Measurements from ENCODE around the gene TOX3.

TOX3 gene

GRCh38 chr16:52451971-52452421 lies 94.9 kb downstream of the TOX3 start:
- TF ChIP-seq EGR1 (IDR thresholded peaks at IDR 0.05) (no peak), MAX (IDR thresholded peaks at IDR 0.05) (no peak), FOXM1 (IDR thresholded peaks at IDR 0.05; ENCODE audit: borderline replicate concordance, low read depth) (no peak), CEBPB (IDR thresholded peaks at IDR 0.05) (no peak), TAF1 (IDR thresholded peaks at IDR 0.05; ENCODE audit: low read depth) (no peak), CREB1 (IDR thresholded peaks at IDR 0.05; ENCODE audit: low read depth) (no peak), ZBTB7A (IDR thresholded peaks at IDR 0.05; ENCODE audit: low read depth) (no peak), TEAD4 (IDR thresholded peaks at IDR 0.05) (no peak), REST (IDR thresholded peaks at IDR 0.05; ENCODE audit: low read depth) (no peak), NFIC (IDR thresholded peaks at IDR 0.05) (no peak), RAD21 (IDR thresholded peaks at IDR 0.05; ENCODE audit: low read depth) (no peak), EP300 (IDR thresholded peaks at IDR 0.05; ENCODE audit: borderline replicate concordance) (no peak), YY1 (IDR thresholded peaks at IDR 0.05; ENCODE audit: low read depth) (no peak), USF1 (IDR thresholded peaks at IDR 0.05) (no peak), TCF12 (IDR thresholded peaks at IDR 0.05; ENCODE audit: low read depth) (no peak)

- TF ChIP-seq USF1 (IDR thresholded peaks at IDR 0.05): no peak
- no peak for TF ChIP-seq RAD21 (IDR thresholded peaks at IDR 0.05; ENCODE audit: low read depth)
- no peak for TF ChIP-seq EP300 (IDR thresholded peaks at IDR 0.05; ENCODE audit: borderline replicate concordance)
- no peak for TF ChIP-seq MAX (IDR thresholded peaks at IDR 0.05)
- no peak for TF ChIP-seq TCF12 (IDR thresholded peaks at IDR 0.05; ENCODE audit: low read depth)
- TF ChIP-seq TAF1 (IDR thresholded peaks at IDR 0.05; ENCODE audit: low read depth): no peak
- no peak for TF ChIP-seq YY1 (IDR thresholded peaks at IDR 0.05; ENCODE audit: low read depth)
- no peak for TF ChIP-seq CREB1 (IDR thresholded peaks at IDR 0.05; ENCODE audit: low read depth)
- no peak for TF ChIP-seq EGR1 (IDR thresholded peaks at IDR 0.05)
- TF ChIP-seq CEBPB (IDR thresholded peaks at IDR 0.05): no peak
- no peak for TF ChIP-seq TEAD4 (IDR thresholded peaks at IDR 0.05)
- no peak for TF ChIP-seq REST (IDR thresholded peaks at IDR 0.05; ENCODE audit: low read depth)
- TF ChIP-seq FOXM1 (IDR thresholded peaks at IDR 0.05; ENCODE audit: borderline replicate concordance, low read depth): no peak
- no peak for TF ChIP-seq NFIC (IDR thresholded peaks at IDR 0.05)
- no peak for TF ChIP-seq ZBTB7A (IDR thresholded peaks at IDR 0.05; ENCODE audit: low read depth)
These were observed 96.0 kb downstream of the TOX3 start for GRCh38 chr16:52450916-52451315.

GRCh38 chr16:52450241-52450640 lies 96.7 kb downstream of the TOX3 start:
- no peak for TF ChIP-seq MAX (IDR thresholded peaks at IDR 0.05)
- TF ChIP-seq TCF12 (IDR thresholded peaks at IDR 0.05; ENCODE audit: low read depth): no peak
- TF ChIP-seq ZBTB7A (IDR thresholded peaks at IDR 0.05; ENCODE audit: low read depth): no peak
- no peak for TF ChIP-seq RAD21 (IDR thresholded peaks at IDR 0.05; ENCODE audit: low read depth)
- no peak for TF ChIP-seq EP300 (IDR thresholded peaks at IDR 0.05; ENCODE audit: borderline replicate concordance)
- TF ChIP-seq EGR1 (IDR thresholded peaks at IDR 0.05): no peak
- no peak for TF ChIP-seq CREB1 (IDR thresholded peaks at IDR 0.05; ENCODE audit: low read depth)
- TF ChIP-seq NFIC (IDR thresholded peaks at IDR 0.05): no peak
- no peak for TF ChIP-seq TEAD4 (IDR thresholded peaks at IDR 0.05)
- TF ChIP-seq YY1 (IDR thresholded peaks at IDR 0.05; ENCODE audit: low read depth): no peak
- TF ChIP-seq FOXM1 (IDR thresholded peaks at IDR 0.05; ENCODE audit: borderline replicate concordance, low read depth): no peak
- no peak for TF ChIP-seq USF1 (IDR thresholded peaks at IDR 0.05)

- no peak for TF ChIP-seq MAX (IDR thresholded peaks at IDR 0.05)
- TF ChIP-seq USF1 (IDR thresholded peaks at IDR 0.05): no peak
- no peak for TF ChIP-seq TAF1 (IDR thresholded peaks at IDR 0.05; ENCODE audit: low read depth)
- no peak for TF ChIP-seq CEBPB (IDR thresholded peaks at IDR 0.05)
- no peak for TF ChIP-seq RAD21 (IDR thresholded peaks at IDR 0.05; ENCODE audit: low read depth)
These were observed 100.9 kb downstream of the TOX3 start for GRCh38 chr16:52446080-52446479.

All from Ishikawa (cell line).